ACC112 (cell line): ENCODE results near the gene RNF168.
"Not testable (repeated sequence)": the region's sequence is repeated elsewhere in the genome, so short reads cannot be mapped to it uniquely, and the experiment has no call there.

Source experiments
- H2AFZ ChIP-seq: fragments of 200-600 bp; sonication (generic); one replicate; pipeline ENCODE4 v1.6.0; 2017; ENCODE audit warnings: antibody characterized with exemption, low read length; ENCODE audit not compliant: unreplicated experiment
- H3K27ac ChIP-seq: fragments of 200-600 bp; sonication (generic); 2 replicates; pipeline ENCODE4 v1.5.1; 2014; ENCODE audit warnings: low read depth, mild to moderate bottlenecking, antibody characterized with exemption, low read length, moderate library complexity
- H3K27me3 ChIP-seq: fragments of 200-600 bp; sonication (generic); 2 replicates; pipeline ENCODE4 v1.6.1; 2014; ENCODE audit warnings: mild to moderate bottlenecking, antibody characterized with exemption, low read length, moderate library complexity, mixed read lengths; ENCODE audit not compliant: insufficient read depth
- H3K36me3 ChIP-seq: fragments of 200-600 bp; sonication (generic); 2 replicates; pipeline ENCODE4 v1.6.1; 2016; ENCODE audit warnings: mild to moderate bottlenecking, antibody characterized with exemption, low read length, moderate library complexity, mixed read lengths; ENCODE audit not compliant: insufficient read depth
- H3K4me1 ChIP-seq: fragments of 200-600 bp; sonication (generic); one replicate; pipeline ENCODE4 v1.6.1; 2016; ENCODE audit warnings: low read length, mixed read lengths; ENCODE audit not compliant: insufficient read depth, unreplicated experiment, control insufficient read depth
- H3K4me3 ChIP-seq: fragments of 200-600 bp; sonication (generic); 2 replicates; pipeline ENCODE4 v1.5.1; 2014; ENCODE audit warnings: mild to moderate bottlenecking, low read depth, low read length
- H3K79me2 ChIP-seq: fragments of 200-600 bp; sonication (generic); one replicate; pipeline ENCODE4 v1.6.0; 2016; ENCODE audit warnings: low read length; ENCODE audit not compliant: control insufficient read depth, unreplicated experiment, insufficient read depth

The RNF168 gene, protein sequence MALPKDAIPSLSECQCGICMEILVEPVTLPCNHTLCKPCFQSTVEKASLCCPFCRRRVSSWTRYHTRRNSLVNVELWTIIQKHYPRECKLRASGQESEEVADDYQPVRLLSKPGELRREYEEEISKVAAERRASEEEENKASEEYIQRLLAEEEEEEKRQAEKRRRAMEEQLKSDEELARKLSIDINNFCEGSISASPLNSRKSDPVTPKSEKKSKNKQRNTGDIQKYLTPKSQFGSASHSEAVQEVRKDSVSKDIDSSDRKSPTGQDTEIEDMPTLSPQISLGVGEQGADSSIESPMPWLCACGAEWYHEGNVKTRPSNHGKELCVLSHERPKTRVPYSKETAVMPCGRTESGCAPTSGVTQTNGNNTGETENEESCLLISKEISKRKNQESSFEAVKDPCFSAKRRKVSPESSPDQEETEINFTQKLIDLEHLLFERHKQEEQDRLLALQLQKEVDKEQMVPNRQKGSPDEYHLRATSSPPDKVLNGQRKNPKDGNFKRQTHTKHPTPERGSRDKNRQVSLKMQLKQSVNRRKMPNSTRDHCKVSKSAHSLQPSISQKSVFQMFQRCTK

DNA sequence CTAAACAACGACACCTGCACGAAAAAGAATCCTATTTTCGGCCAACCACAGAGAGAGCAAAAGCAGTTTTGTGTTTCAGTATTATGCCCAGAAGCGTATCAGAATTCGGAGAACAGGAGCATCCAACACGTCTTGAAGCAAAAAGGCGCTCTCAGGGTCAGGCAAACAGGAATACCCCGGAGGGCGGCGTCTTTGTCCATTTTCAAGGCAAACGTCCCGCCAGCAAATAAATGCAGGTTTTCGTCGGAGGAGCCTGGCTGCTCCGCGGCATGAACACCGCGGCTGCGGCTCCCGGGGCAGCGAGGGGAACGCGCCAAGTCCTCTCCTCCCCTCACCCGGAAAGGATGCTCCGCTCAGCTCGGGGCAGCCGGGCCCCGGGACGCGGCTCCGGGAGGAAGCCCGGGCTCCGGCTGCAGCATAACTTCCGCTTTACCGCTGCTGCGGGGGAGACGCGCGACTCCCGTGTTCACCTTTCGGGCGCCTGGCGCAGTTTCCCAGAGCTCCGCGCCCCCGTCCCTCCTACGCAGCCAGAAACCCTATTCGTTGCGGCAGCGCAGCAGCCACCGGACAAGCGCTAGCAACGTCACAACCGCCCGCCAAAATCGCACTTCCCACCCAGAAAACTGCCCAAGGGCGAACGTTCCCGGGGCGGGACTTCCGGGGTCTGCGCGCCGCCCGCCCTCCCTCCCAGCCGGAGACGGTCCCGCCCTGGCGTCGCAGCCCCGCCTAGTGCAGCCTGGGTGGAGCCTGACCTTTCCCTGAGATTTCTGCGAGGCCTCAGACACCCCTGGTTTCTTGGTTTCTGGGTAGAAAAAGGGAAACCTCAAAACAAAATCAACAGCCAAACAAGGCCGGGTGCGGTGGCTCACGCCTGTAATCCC is at the start of gene RNF168:
Gene RNF168 (minus strand): TSS at position 573 of the 881 bp plus-strand sequence. CDS start 595 bp downstream, outside the sequence.
- H3K36me3 ChIP-seq, result no peaks in the 10 kb centered on the region
- peaks cover 48% of the 10 kb centered on the region for H3K79me2 ChIP-seq
- H3K27me3 ChIP-seq, result no peaks in the 10 kb centered on the region
- peak within 1 kb of the TSS; percentile 91 for H2AFZ ChIP-seq
- peak within 1 kb of the TSS; percentile 91 for H3K27ac ChIP-seq
- H3K4me3 ChIP-seq, result peak within 1 kb of the TSS; percentile 97
- peaks cover 15% of the 10 kb centered on the region for H3K4me1 ChIP-seq

DNA sequence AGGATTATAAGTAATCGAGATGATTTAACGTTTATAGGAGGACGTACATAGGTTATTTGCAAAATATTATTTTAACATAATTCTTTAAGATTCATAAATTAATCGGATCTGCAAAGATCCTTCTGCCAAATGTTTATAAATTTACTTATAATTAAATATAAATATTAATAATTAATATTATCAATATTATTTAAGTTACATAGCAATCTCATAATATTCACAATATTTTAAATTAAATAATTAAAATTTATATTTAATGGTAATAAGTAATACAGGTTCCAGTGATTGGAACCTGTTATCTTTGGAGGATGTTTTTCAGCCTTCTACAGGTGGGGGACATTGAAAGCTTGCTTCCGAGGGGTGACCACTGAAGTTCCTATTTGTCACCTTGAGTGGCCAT is 48.7 kb upstream of the RNF168 start:
- H3K36me3 ChIP-seq, result no peaks in the 10 kb centered on the region
- no peak overlapping the region for H2AFZ ChIP-seq
- H3K4me3 ChIP-seq, result no peak overlapping the region

DNA sequence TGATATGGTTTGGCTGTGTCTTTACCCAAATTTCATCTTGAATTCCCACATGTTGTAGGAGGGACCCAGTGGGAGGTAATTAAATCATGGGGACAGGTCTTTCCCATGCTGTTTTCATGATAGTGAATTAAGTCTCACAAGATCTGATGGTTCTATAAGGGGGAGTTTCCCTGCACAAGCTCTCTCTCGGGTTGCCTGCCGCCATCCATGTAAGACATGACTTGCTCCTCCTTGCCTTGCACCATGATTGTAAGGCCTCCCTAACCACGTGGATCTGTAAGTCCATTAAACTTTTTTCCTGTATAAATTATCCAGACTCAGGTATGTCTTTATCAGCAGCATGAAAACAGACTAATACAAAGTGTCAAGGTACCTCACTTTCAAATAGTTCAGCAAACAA is 46.6 kb upstream of the RNF168 start:
- H3K27me3 ChIP-seq, H3K4me3 ChIP-seq, H2AFZ ChIP-seq, H3K36me3 ChIP-seq, H3K79me2 ChIP-seq, H3K27ac ChIP-seq, H3K4me1 ChIP-seq: not testable (repeated sequence)

More for the DNA sequence above, 48.7 kb upstream of the RNF168 start:
- H3K4me1 ChIP-seq, result peaks cover 5% of the 10 kb centered on the region
- H3K27ac ChIP-seq, result no peak overlapping the region
- no peaks in the 10 kb centered on the region for H3K79me2 ChIP-seq
- no peaks in the 10 kb centered on the region for H3K27me3 ChIP-seq

DNA sequence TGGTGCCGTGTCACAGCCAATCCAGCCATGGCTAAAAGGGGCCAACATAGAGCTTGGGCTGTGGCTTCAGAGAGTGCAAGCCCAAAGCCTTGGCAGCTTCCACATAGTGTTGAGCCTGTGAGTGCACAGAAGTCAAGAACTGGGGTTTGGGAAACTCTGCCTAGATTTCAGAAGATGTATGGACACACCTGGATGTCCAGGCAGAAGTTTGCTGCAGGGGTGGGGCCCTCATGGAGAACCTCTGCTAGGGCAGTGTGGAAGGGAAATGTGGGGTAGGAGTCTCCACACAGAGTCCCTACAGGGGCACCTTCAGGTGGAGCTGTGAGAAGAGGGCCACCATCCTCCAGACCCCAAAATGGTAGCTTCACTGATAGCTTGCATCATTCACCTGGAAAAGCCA is 45.7 kb upstream of the RNF168 start:
- H3K79me2 ChIP-seq, H3K27ac ChIP-seq, H3K27me3 ChIP-seq, H3K4me1 ChIP-seq, H2AFZ ChIP-seq, H3K36me3 ChIP-seq, H3K4me3 ChIP-seq: not testable (repeated sequence)

DNA sequence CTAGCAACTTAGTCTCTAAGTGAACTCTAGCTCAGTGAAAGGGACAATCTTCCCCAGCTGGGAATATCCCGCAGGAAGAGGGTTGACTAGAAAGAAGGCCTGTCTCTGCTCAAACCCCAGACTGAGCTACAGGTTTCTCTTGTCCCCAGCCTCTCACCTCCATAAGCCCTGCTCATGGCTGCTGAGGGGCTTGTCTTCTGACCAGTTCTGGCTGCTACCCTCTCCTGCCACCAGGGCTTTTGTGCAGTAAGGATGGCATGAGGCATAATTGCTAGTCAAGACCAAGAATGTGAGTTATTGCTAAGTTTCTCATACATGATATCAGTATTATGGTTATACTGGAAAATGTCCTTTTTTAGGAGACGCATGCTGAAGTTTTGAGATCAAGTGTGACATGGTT is 43.5 kb upstream of the RNF168 start:
- Histone ChIP-seq H3K4me3 (no peak overlapping the region), H3K4me1 (no peaks in the 10 kb centered on the region), H3K36me3 (no peaks in the 10 kb centered on the region), H2AFZ (no peak overlapping the region), H3K27me3 (no peaks in the 10 kb centered on the region), H3K27ac (no peak overlapping the region), H3K79me2 (no peaks in the 10 kb centered on the region)

DNA sequence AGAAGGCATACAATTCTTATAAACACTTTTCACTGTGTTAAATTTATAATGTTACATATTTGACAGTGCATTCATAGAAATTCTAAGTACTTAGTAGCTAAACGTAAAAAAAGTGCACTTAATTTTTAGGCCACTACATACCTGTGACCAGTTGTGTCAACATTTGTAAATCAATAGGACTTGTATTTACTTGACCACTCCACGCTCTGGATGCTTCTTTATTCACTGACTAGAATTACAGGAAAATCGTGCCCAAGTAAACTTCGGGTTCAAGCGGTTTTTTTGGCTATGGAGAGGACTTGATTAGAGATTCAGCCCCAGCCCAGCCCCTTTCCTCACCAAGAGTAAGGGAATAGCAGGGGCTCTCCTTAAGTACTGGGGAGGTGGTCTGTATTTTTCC is 43.0 kb upstream of the RNF168 start:
- no peak overlapping the region for H3K4me3 ChIP-seq
- no peaks in the 10 kb centered on the region for H3K36me3 ChIP-seq
- no peak overlapping the region for H2AFZ ChIP-seq
- H3K27ac ChIP-seq, result no peak overlapping the region
- H3K4me1 ChIP-seq, result no peaks in the 10 kb centered on the region
- no peaks in the 10 kb centered on the region for H3K79me2 ChIP-seq
- H3K27me3 ChIP-seq, result no peaks in the 10 kb centered on the region

DNA sequence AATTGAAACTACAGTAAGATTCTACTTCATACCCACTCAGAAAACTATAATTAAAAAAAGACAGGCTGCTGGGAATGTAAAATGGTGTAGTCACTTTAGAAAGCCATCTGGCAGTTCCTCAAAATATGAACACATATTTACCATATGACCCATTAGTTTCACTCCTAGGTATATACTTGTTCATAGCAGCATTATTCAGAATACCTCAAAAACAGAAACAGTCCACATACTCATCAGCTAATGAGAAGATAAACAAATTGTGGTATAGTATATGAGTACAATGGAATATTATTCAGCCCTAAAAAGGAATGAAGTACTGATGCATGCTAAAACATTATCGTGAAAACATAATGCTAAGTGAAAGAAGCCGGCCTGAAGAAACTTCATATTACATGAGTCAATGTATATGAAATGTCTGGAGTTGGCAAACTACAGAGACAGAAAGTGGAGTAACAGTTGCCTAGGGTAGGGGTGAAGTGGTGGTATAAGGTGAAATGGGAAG is 41.0 kb upstream of the RNF168 start:
- no peak overlapping the region for H3K4me3 ChIP-seq
- no peaks in the 10 kb centered on the region for H3K36me3 ChIP-seq
- H3K27ac ChIP-seq, result no peak overlapping the region
- no peaks in the 10 kb centered on the region for H3K27me3 ChIP-seq
- no peaks in the 10 kb centered on the region for H3K79me2 ChIP-seq
- H2AFZ ChIP-seq, result no peak overlapping the region
- H3K4me1 ChIP-seq, result no peaks in the 10 kb centered on the region

DNA sequence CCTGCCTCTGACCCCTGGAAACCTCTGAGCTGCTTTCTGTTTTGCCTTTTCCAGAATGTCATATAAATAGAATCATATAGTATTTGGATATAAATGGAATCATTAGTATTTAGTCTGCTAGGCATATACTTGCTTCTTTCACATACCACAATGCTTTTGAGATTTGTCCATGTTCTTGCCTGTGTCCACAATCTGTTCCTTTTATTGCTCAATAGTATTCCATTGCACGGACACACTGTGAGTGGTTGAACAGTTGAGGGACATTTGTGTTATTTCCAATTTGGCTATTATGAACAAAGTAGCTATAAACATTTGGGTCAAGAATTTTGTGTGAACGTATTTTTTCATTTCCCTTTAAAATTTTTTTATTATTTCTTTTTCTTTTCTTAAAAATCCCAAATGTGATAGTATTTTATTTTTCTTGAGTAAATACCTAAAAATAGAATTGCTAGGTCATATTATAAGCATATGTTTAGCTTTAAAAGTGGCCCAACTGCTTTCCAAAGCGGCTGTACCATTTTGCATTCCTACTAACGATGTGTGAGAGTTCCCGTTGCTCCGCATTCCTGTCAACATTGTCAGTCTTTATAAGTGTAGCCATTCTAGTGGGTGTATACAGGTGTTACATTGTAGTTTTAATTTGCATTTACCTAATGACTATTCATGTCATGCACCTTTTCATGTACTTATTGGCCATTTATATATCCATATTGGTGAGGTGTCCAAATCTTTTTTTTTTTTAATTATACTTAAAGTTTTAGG is 38.3 kb upstream of the RNF168 start:
- no peaks in the 10 kb centered on the region for H3K27me3 ChIP-seq
- H3K4me1 ChIP-seq, result no peaks in the 10 kb centered on the region
- H3K4me3 ChIP-seq, result no peak overlapping the region
- no peaks in the 10 kb centered on the region for H3K79me2 ChIP-seq
- H3K27ac ChIP-seq, result no peak overlapping the region
- no peak overlapping the region for H2AFZ ChIP-seq
- no peaks in the 10 kb centered on the region for H3K36me3 ChIP-seq

DNA sequence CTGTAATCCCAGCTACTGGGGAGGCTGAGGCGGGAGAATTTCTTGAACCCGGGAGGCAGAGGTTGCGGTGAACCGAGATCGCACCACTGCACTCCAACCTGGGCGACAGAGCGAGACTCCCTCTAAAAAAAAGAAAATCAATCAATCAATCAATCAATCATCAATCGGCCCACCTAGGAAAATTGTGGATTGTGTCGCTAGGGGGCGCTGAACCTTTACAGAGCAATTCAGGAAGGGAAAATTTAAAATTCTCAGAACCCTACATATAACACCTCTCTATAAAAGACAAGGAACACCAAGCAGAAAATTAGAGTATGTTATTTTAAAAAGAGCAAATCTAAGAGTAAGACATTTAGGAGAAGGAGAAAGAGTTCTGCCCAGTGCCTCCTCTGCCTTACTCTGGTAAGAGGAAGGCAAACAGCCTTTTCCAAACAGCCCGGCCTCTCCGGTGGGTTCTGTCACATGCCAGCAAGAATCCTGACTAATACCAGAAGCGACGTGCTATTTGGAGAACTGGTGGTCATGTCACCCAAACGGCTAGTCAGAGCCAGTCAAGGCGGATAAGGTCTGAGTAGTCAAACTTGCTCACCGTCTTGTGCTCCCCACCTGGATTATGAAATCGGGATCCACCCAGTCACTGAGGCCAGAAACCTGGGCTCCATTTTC is 33.9 kb upstream of the RNF168 start:
- H3K27ac ChIP-seq, result no peak overlapping the region
- no peaks in the 10 kb centered on the region for H3K4me1 ChIP-seq
- H3K27me3 ChIP-seq, result no peaks in the 10 kb centered on the region
- H3K4me3 ChIP-seq, result no peak overlapping the region
- H2AFZ ChIP-seq, result no peak overlapping the region
- no peaks in the 10 kb centered on the region for H3K36me3 ChIP-seq
- H3K79me2 ChIP-seq, result no peaks in the 10 kb centered on the region

DNA sequence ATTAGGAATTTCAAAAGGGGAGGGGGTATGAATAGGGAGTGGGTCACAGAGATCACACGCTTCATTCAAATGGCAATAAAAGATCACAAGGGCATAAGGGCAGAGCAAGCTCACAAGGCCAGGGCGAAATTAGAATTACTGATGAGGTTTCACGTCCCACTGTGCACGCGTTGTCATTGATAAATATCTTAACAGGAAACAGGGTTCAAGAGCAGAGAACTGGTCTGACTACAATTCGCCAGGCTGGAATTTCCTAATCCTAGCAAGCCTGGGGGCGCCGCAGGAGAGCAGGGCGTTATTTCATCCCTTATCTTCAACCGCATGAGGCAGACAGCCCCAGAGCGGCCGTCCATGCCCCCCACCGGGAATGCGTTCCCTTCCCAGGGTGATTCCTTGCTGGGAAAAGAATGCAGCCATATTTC is 29.7 kb upstream of the RNF168 start:
- Histone ChIP-seq H3K79me2 (no peaks in the 10 kb centered on the region), H2AFZ (no peak overlapping the region), H3K4me1 (no peaks in the 10 kb centered on the region), H3K27me3 (no peaks in the 10 kb centered on the region), H3K4me3 (no peak overlapping the region), H3K27ac (no peak overlapping the region), H3K36me3 (no peaks in the 10 kb centered on the region)
